Activated naive CD4-positive, alpha-beta T cell treated with anti-CD3 and anti-CD28 coated beads, Interleukin-2, amount 50 U/mL, for 72 hours (primary cell): ENCODE measurements around the gene TRIM49C. TPM values are rescaled to one million over a fixed set of nuclear protein-coding genes. Genes with fewer than 3 reads are reported as not detected.
"Not testable (repeated sequence)": the region's sequence is repeated elsewhere in the genome, so short reads cannot be mapped to it uniquely, and the experiment has no call there.

Experiments
- ATAC-seq, 2 donors: fragments of 150-1000 bp; cut with Tn5 transposase; 2 replicates each; pipeline ENCODE4 v1.10.0; 2021; ENCODE audit warnings: mild to moderate bottlenecking in 2 of 2, moderate library complexity in 2 of 2
- DNase-seq, 2 donors: peaks; one replicate each; pipeline ENCODE4 v3.0.0; 2021 to 2022; ENCODE audit warnings: low spot score in 2 of 2
- H3K27ac Mint-ChIP-seq, 2 donors: one replicate each; pipeline ENCODE4 v1.8.0; 2022; ENCODE audit warnings: mild to moderate bottlenecking in 2 of 2, mixed read lengths in 2 of 2
- H3K36me3 Mint-ChIP-seq, 2 donors: one replicate each; pipeline ENCODE4 v1.8.0; 2022; ENCODE audit warnings: mixed read lengths in 2 of 2
- H3K9me3 Mint-ChIP-seq, 2 donors: one replicate each; pipeline ENCODE4 v1.8.0; 2022; ENCODE audit warnings: mixed read lengths in 2 of 2
- total RNA-seq, 2 donors: library from RNA; stranded (reverse); gene quantifications; one replicate each; pipeline ENCODE4 v1.2.3, GENCODE V29; 2022

Gene TRIM49C
- total RNA-seq: not detected

- not testable (repeated sequence) for ATAC-seq, H3K9me3 Mint-ChIP-seq, H3K27ac Mint-ChIP-seq, DNase-seq, H3K36me3 Mint-ChIP-seq
Measured at GRCh38 chr11:90030806-90031205, at the start of gene TRIM49C. Gene TRIM49C, plus strand, starts transcription at chr11:90031106. Its CDS starts 4,106 bp downstream, at chr11:90035212.

GRCh38 chr11:90024184-90024583 lies 6.7 kb upstream of the TRIM49C start:
- H3K36me3 Mint-ChIP-seq, H3K9me3 Mint-ChIP-seq, DNase-seq, ATAC-seq, H3K27ac Mint-ChIP-seq: not testable (repeated sequence)

GRCh38 chr11:90051591-90052209 lies 20.8 kb downstream of the TRIM49C start:
- H3K27ac Mint-ChIP-seq, DNase-seq, H3K36me3 Mint-ChIP-seq, H3K9me3 Mint-ChIP-seq, ATAC-seq: not testable (repeated sequence)

- ATAC-seq, DNase-seq, H3K36me3 Mint-ChIP-seq, H3K9me3 Mint-ChIP-seq, H3K27ac Mint-ChIP-seq: not testable (repeated sequence)
Measured at GRCh38 chr11:90052311-90052710, 21.4 kb downstream of the TRIM49C start.

- H3K9me3 Mint-ChIP-seq, H3K36me3 Mint-ChIP-seq, ATAC-seq, DNase-seq, H3K27ac Mint-ChIP-seq: not testable (repeated sequence)
Measured at GRCh38 chr11:90053545-90053944, 22.6 kb downstream of the TRIM49C start.

- not testable (repeated sequence) for H3K36me3 Mint-ChIP-seq, H3K9me3 Mint-ChIP-seq, H3K27ac Mint-ChIP-seq, ATAC-seq, DNase-seq
Measured at GRCh38 chr11:90085650-90086049, 54.7 kb downstream of the TRIM49C start, which contains the start of gene UBTFL1. Gene UBTFL1, plus strand, starts transcription at chr11:90085950. Its CDS starts 0 bp downstream, at chr11:90085950.

GRCh38 chr11:90088731-90089130 lies 57.8 kb downstream of the TRIM49C start:
- ATAC-seq, H3K36me3 Mint-ChIP-seq, H3K9me3 Mint-ChIP-seq, DNase-seq, H3K27ac Mint-ChIP-seq: not testable (repeated sequence)

Other genes starting within 250 kb of the TRIM49C start
- gene TRIM49, start 222.5 kb upstream of the TRIM49C start, total RNA-seq: not detected
- gene TRIM64B, start 152.6 kb upstream of the TRIM49C start, total RNA-seq: not detected
- not detected for gene TRIM49D1, start 108.9 kb upstream of the TRIM49C start, total RNA-seq
- not detected for gene TRIM49D2, start 107.0 kb upstream of the TRIM49C start, total RNA-seq
- not detected for gene TRIM64, start 65.1 kb upstream of the TRIM49C start, total RNA-seq
- not detected for gene UBTFL1, start 54.8 kb downstream of the TRIM49C start, total RNA-seq
- gene NAALAD2, start 103.6 kb downstream of the TRIM49C start, total RNA-seq: not detected
- 10 to 100 TPM; 56.3 to 68.5 TPM for gene CHORDC1, start 191.9 kb downstream of the TRIM49C start, total RNA-seq